PC-3 (cell line): ENCODE results near the gene YAE1.

Source experiments
- EZH2 ChIP-seq: fragments of 300-600 bp; sonication (generic); IDR thresholded peaks from one replicate; pipeline ENCODE4 v1.6.1; 2017; ENCODE audit warnings: antibody characterized with exemption, mild to moderate bottlenecking, low read length; ENCODE audit not compliant: unreplicated experiment
- EZH2phosphoT487 ChIP-seq: fragments of 300-600 bp; sonication (generic); IDR thresholded peaks from 2 replicates; pipeline ENCODE4 v1.6.1; 2018; ENCODE audit warnings: mild to moderate bottlenecking, antibody characterized with exemption, low read length, borderline replicate concordance
- TF ChIP-seq, protein P1 (sequence below): fragments of 300-600 bp; sonication (generic); conservative IDR thresholded peaks from 2 replicates; pipeline ENCODE4 v1.5.1; 2017; ENCODE audit warnings: antibody characterized with exemption, low read depth, mild to moderate bottlenecking, low read length

DNA sequence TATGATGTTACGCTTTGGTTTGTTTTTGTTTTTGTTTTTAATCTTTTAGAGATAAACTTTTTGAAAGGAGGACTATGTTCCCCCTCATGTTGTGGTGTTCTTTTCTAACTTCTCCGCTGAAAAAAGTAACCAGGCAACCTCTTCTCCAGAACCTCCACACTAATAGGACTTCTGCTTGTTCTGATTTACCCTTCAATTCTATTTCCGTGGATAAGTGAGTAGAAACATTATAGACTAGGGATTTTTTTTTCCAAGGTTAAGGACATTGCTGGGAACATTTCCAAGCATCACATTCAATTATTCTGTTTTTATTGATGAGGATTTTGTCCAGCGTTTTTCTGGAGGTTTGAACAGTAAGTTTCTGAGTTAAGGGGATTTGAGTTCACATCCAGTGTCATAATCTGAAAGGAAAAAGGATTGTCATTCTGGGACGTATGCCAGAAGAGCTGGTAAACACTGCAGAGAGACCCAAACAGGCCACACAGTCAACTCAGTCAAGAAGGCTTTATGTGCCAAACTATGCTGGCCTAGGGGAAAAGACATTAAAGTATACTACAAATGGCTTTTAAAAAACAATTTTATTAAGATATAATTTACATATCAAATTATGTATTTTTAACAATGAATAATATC is 28.9 kb downstream of the YAE1 start:
- TF ChIP-seq, protein P1, sequence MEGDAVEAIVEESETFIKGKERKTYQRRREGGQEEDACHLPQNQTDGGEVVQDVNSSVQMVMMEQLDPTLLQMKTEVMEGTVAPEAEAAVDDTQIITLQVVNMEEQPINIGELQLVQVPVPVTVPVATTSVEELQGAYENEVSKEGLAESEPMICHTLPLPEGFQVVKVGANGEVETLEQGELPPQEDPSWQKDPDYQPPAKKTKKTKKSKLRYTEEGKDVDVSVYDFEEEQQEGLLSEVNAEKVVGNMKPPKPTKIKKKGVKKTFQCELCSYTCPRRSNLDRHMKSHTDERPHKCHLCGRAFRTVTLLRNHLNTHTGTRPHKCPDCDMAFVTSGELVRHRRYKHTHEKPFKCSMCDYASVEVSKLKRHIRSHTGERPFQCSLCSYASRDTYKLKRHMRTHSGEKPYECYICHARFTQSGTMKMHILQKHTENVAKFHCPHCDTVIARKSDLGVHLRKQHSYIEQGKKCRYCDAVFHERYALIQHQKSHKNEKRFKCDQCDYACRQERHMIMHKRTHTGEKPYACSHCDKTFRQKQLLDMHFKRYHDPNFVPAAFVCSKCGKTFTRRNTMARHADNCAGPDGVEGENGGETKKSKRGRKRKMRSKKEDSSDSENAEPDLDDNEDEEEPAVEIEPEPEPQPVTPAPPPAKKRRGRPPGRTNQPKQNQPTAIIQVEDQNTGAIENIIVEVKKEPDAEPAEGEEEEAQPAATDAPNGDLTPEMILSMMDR, result no peak
- TF ChIP-seq EZH2 (no peak), EZH2phosphoT487 (no peak)
